Fibroblast of villous mesenchyme (primary cell): Measurements from ENCODE around the gene RFNG. TPM values are rescaled to one million over a fixed set of nuclear protein-coding genes. Genes with fewer than 3 reads are reported as not detected.
A peak's percentile ranks its signal among the peaks of the same experiment; 100 is the strongest.

Experiments used
- DNase-seq: peaks from one replicate; pipeline ENCODE4 v3.0.0-alpha.2; 2010; ENCODE audit warnings: low read depth
- H3K4me3 ChIP-seq: 2 replicates; pipeline ENCODE4 v1.5.1; 2011; ENCODE audit warnings: low read depth, mild to moderate bottlenecking, low read length
- CTCF ChIP-seq: IDR thresholded peaks from 2 replicates; pipeline ENCODE4 v1.5.1; 2012; ENCODE audit warnings: low read depth, mild to moderate bottlenecking, low read length; ENCODE audit not compliant: insufficient read depth
- total RNA-seq: library from RNA; depleted of rRNA; stranded (reverse); fragments of >200 nt; gene quantifications from 2 replicates; pipeline ENCODE4 v1.2.3, GENCODE V29; 2012

Gene RFNG
- total RNA-seq, 1 donor, result 47.5 TPM

GRCh38 chr17:82023447-82024241 lies 28.0 kb downstream of the RFNG start:
- no peak for TF ChIP-seq CTCF
- peak overlapping the region; percentile 70 for H3K4me3 ChIP-seq
- DNase-seq, result no peak

GRCh38 chr17:82022981-82023446 lies 28.6 kb downstream of the RFNG start, which contains the start of gene LRRC45:
Gene LRRC45, plus strand, starts transcription at chr17:82023305. Its CDS starts 339 bp downstream, at chr17:82023644.
- DNase-seq, result peak; percentile 99
- TF ChIP-seq CTCF, result no peak
- peak within 1 kb of the TSS; percentile 83 for H3K4me3 ChIP-seq

- no peak for TF ChIP-seq CTCF
- H3K4me3 ChIP-seq, result peak within 1 kb of the TSS; percentile 83
- no peak for DNase-seq
Observed at GRCh38 chr17:82022310-82022980, 29.2 kb downstream of the RFNG start, which contains the start of gene CENPX. Gene CENPX, minus strand, starts transcription at chr17:82022878. Its CDS starts 17 bp downstream, at chr17:82022861.

GRCh38 chr17:82021900-82022309 lies 29.7 kb downstream of the RFNG start:
- H3K4me3 ChIP-seq, result peak overlapping the region; percentile 83
- no peak for TF ChIP-seq CTCF
- no peak for DNase-seq

GRCh38 chr17:82021107-82021899 lies 30.3 kb downstream of the RFNG start:
- peak; percentile 81 for TF ChIP-seq CTCF
- H3K4me3 ChIP-seq, result peak overlapping the region; percentile 83
- DNase-seq, result peak; percentile 78

- no peak for DNase-seq
Observed at GRCh38 chr17:82020572-82021106, 31.0 kb downstream of the RFNG start.

More at GRCh38 chr17:82020572-82021106, 31.0 kb downstream of the RFNG start:
- H3K4me3 ChIP-seq, result no peak overlapping the region
- no peak for TF ChIP-seq CTCF
